ENCODE results near the gene CXADR. TPM values are rescaled to one million over a fixed set of nuclear protein-coding genes. Genes with fewer than 3 reads are reported as not detected.

Gene CXADR
- total and polyA plus RNA-seq, 9 of the 15 experiments (the other 6 are each of a cell fraction or from before 2014, with no cell fraction given) = 0.01 to 0.41 (median 0.14) TPM

DNA sequence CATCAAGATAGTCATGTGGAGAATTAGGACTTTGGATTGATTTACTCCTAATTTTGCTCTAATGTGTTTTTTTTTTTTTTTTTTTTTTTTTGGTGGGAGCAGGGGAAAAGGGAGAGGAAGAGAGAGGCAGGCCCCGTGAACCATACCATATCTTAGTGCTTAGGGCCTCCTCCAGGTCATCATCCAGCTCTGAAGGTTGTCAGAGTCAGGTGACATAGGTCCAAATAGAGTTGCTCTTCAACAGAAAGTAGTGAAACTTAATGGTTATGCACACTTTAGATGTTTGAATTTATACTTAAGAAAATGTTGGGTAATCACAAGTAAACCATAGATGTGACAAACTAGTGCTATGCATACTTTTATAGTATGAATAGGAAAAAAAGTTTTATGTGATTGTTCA lies 32.2 kb downstream of the CXADR start:
- WGBS (ENCODE audit: insufficient coverage, low coverage, missing lambda C conversion rate) = 0% methylated on average over 1 of the region's 1 CpG
- Histone ChIP-seq H3K4me1 (replicated peaks in 1 of 2; ENCODE audit: control insufficient read depth in 2 of 2, insufficient read depth in 2 of 2, low read length in 2 of 2) (no peaks in the 10 kb centered on the region), H2AFZ (ENCODE audit: low read depth, low read length) (no peak overlapping the region), H3K9ac (ENCODE audit: insufficient read depth in 1 of 2, low read depth in 2 of 2, low read length in 2 of 2) (no peak overlapping the region), H4K20me1 (replicated peaks; ENCODE audit: control insufficient read depth, insufficient read depth, low read length) (no peaks in the 10 kb centered on the region), H3K9me1 (ENCODE audit: control insufficient read depth, insufficient read depth, low read length) (no peaks in the 10 kb centered on the region), H3K79me2 (ENCODE audit: control insufficient read depth, insufficient read depth, low read length) (no peaks in the 10 kb centered on the region), H3K27me3 (ENCODE audit: control insufficient read depth in 2 of 2, insufficient read depth in 2 of 2, low read length in 2 of 2) (peaks cover 0 to 4% of the 10 kb centered on the region in 2 experiments; a peak in 2 of 5 replicates), H3K9me3 (replicated peaks; ENCODE audit: control insufficient read depth, insufficient read depth, low read depth, low read length) (no peaks in the 10 kb centered on the region), H3K27ac (ENCODE audit: extremely low read depth, low read depth, low read length) (no peak overlapping the region), H3K36me3 (ENCODE audit: control insufficient read depth, insufficient read depth, low read length) (no peaks in the 10 kb centered on the region), H3K4me3 (no peak overlapping the region), H3K4me2 (ENCODE audit: insufficient read depth, low read length) (no peak overlapping the region)
- POLR2A ChIA-PET = interaction anchor here (0.7 to 0.8 kb wide), 2 partner anchors 8 to 9 kb away, joined by 3 read pairs; no protein-coding TSS in a partner anchor
- intact Hi-C loops (cut with micrococcal nuclease) = no loop called here
- CTCF ChIA-PET (ENCODE audit: low intra/inter-chr PET ratio) = interaction anchor here (0.6 kb wide), 1 partner anchor 358 kb away, joined by 5 read pairs; no protein-coding TSS in a partner anchor
- no peak for ATAC-seq
- in situ Hi-C loops (cut with MboI) = no loop called here
- no peak for DNase-seq (ENCODE audit: extremely low read depth in 1 of 4, low spot score in 3 of 4)
- no TSS peak for BruUV-seq (replicated peaks)
- no peak for FAIRE-seq
- TF ChIP-seq ZC3H4 (CRISPR knock-in tag; IDR thresholded peaks at IDR 0.05; ENCODE audit: borderline replicate concordance) (no peak), CBFB (CRISPR knock-in tag; IDR thresholded peaks at IDR 0.05) (no peak), MAFK (IDR thresholded peaks at IDR 0.05; ENCODE audit: low read length) (no peak), CHD1 (IDR thresholded peaks at IDR 0.05; ENCODE audit: low read length) (no peak), PHF20 (IDR thresholded peaks at IDR 0.05; ENCODE audit: partially characterized antibody) (no peak), TEAD4 (IDR thresholded peaks at IDR 0.05; ENCODE audit: low read length) (no peak), TEAD4 (CRISPR knock-in tag; IDR thresholded peaks at IDR 0.05; ENCODE audit: borderline replicate concordance) (no peak)
- TF ChIP-seq, protein P1, sequence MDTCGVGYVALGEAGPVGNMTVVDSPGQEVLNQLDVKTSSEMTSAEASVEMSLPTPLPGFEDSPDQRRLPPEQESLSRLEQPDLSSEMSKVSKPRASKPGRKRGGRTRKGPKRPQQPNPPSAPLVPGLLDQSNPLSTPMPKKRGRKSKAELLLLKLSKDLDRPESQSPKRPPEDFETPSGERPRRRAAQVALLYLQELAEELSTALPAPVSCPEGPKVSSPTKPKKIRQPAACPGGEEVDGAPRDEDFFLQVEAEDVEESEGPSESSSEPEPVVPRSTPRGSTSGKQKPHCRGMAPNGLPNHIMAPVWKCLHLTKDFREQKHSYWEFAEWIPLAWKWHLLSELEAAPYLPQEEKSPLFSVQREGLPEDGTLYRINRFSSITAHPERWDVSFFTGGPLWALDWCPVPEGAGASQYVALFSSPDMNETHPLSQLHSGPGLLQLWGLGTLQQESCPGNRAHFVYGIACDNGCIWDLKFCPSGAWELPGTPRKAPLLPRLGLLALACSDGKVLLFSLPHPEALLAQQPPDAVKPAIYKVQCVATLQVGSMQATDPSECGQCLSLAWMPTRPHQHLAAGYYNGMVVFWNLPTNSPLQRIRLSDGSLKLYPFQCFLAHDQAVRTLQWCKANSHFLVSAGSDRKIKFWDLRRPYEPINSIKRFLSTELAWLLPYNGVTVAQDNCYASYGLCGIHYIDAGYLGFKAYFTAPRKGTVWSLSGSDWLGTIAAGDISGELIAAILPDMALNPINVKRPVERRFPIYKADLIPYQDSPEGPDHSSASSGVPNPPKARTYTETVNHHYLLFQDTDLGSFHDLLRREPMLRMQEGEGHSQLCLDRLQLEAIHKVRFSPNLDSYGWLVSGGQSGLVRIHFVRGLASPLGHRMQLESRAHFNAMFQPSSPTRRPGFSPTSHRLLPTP (IDR thresholded peaks at IDR 0.05; ENCODE audit: borderline replicate concordance, extremely low read depth, insufficient read length) = no peak
- TF ChIP-seq, protein P2, sequence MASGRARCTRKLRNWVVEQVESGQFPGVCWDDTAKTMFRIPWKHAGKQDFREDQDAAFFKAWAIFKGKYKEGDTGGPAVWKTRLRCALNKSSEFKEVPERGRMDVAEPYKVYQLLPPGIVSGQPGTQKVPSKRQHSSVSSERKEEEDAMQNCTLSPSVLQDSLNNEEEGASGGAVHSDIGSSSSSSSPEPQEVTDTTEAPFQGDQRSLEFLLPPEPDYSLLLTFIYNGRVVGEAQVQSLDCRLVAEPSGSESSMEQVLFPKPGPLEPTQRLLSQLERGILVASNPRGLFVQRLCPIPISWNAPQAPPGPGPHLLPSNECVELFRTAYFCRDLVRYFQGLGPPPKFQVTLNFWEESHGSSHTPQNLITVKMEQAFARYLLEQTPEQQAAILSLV (tag; IDR thresholded peaks at IDR 0.05) = no peak
- TF ChIP-seq, protein P3, sequence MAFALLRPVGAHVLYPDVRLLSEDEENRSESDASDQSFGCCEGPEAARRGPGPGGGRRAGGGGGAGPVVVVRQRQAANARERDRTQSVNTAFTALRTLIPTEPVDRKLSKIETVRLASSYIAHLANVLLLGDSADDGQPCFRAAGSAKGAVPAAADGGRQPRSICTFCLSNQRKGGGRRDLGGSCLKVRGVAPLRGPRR (CRISPR knock-in tag; IDR thresholded peaks at IDR 0.05) = no peak
- TF ChIP-seq, protein P4, sequence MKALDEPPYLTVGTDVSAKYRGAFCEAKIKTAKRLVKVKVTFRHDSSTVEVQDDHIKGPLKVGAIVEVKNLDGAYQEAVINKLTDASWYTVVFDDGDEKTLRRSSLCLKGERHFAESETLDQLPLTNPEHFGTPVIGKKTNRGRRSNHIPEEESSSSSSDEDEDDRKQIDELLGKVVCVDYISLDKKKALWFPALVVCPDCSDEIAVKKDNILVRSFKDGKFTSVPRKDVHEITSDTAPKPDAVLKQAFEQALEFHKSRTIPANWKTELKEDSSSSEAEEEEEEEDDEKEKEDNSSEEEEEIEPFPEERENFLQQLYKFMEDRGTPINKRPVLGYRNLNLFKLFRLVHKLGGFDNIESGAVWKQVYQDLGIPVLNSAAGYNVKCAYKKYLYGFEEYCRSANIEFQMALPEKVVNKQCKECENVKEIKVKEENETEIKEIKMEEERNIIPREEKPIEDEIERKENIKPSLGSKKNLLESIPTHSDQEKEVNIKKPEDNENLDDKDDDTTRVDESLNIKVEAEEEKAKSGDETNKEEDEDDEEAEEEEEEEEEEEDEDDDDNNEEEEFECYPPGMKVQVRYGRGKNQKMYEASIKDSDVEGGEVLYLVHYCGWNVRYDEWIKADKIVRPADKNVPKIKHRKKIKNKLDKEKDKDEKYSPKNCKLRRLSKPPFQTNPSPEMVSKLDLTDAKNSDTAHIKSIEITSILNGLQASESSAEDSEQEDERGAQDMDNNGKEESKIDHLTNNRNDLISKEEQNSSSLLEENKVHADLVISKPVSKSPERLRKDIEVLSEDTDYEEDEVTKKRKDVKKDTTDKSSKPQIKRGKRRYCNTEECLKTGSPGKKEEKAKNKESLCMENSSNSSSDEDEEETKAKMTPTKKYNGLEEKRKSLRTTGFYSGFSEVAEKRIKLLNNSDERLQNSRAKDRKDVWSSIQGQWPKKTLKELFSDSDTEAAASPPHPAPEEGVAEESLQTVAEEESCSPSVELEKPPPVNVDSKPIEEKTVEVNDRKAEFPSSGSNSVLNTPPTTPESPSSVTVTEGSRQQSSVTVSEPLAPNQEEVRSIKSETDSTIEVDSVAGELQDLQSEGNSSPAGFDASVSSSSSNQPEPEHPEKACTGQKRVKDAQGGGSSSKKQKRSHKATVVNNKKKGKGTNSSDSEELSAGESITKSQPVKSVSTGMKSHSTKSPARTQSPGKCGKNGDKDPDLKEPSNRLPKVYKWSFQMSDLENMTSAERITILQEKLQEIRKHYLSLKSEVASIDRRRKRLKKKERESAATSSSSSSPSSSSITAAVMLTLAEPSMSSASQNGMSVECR (CRISPR knock-in tag; IDR thresholded peaks at IDR 0.05) = no peak
- TF ChIP-seq, protein P5, sequence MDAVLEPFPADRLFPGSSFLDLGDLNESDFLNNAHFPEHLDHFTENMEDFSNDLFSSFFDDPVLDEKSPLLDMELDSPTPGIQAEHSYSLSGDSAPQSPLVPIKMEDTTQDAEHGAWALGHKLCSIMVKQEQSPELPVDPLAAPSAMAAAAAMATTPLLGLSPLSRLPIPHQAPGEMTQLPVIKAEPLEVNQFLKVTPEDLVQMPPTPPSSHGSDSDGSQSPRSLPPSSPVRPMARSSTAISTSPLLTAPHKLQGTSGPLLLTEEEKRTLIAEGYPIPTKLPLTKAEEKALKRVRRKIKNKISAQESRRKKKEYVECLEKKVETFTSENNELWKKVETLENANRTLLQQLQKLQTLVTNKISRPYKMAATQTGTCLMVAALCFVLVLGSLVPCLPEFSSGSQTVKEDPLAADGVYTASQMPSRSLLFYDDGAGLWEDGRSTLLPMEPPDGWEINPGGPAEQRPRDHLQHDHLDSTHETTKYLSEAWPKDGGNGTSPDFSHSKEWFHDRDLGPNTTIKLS (IDR thresholded peaks at IDR 0.05; ENCODE audit: borderline replicate concordance, low read depth) = no peak

All from K562 (cell line).